ENCODE data around the gene CRIM1. TPM values are rescaled to one million over a fixed set of nuclear protein-coding genes. Genes with fewer than 3 reads are reported as not detected.

The CRIM1 gene
- total RNA-seq, 1 donor from 2014 or later = 246 TPM

- TF ChIP-seq CTCF (IDR thresholded peaks at IDR 0.05; ENCODE audit: unreplicated experiment) = peak; percentile 73
- no peak for DNase-seq (ENCODE audit: low spot score)
Measured at GRCh38 chr2:36351736-36352349, 3.7 kb upstream of the CRIM1 start.

GRCh38 chr2:36352701-36353100 lies 2.9 kb upstream of the CRIM1 start:
- TF ChIP-seq CTCF (IDR thresholded peaks at IDR 0.05; ENCODE audit: unreplicated experiment) = no peak
- Mint-ChIP-seq H3K9me3 (ENCODE audit: unreplicated experiment) (no peaks in the 10 kb centered on the region), H3K27me3 (ENCODE audit: unreplicated experiment) (peaks cover 21% of the 10 kb centered on the region), H3K27ac (ENCODE audit: unreplicated experiment) (no peak overlapping the region), H3K4me1 (ENCODE audit: unreplicated experiment) (peaks cover 39% of the 10 kb centered on the region), H3K4me3 (ENCODE audit: unreplicated experiment) (peak overlapping the region; percentile 3), H3K36me3 (ENCODE audit: low read depth, unreplicated experiment) (peaks cover 17% of the 10 kb centered on the region)
- no peak for DNase-seq (ENCODE audit: low spot score)

More at GRCh38 chr2:36351736-36352349, 3.7 kb upstream of the CRIM1 start:
- H3K4me1 Mint-ChIP-seq (ENCODE audit: unreplicated experiment) = peaks cover 31% of the 10 kb centered on the region
- no peak overlapping the region for H3K27ac Mint-ChIP-seq (ENCODE audit: unreplicated experiment)
- no peak overlapping the region for H3K4me3 Mint-ChIP-seq (ENCODE audit: unreplicated experiment)
- peaks cover 9% of the 10 kb centered on the region for H3K36me3 Mint-ChIP-seq (ENCODE audit: low read depth, unreplicated experiment)
- H3K27me3 Mint-ChIP-seq (ENCODE audit: unreplicated experiment) = peaks cover 13% of the 10 kb centered on the region
- no peaks in the 10 kb centered on the region for H3K9me3 Mint-ChIP-seq (ENCODE audit: unreplicated experiment)

- H3K9me3 Mint-ChIP-seq (ENCODE audit: unreplicated experiment) = no peaks in the 10 kb centered on the region
- peaks cover 35% of the 10 kb centered on the region for H3K36me3 Mint-ChIP-seq (ENCODE audit: low read depth, unreplicated experiment)
- H3K4me3 Mint-ChIP-seq (ENCODE audit: unreplicated experiment) = peak overlapping the region; percentile 95
- peaks cover 53% of the 10 kb centered on the region for H3K4me1 Mint-ChIP-seq (ENCODE audit: unreplicated experiment)
- no peak for TF ChIP-seq CTCF (IDR thresholded peaks at IDR 0.05; ENCODE audit: unreplicated experiment)
- H3K27me3 Mint-ChIP-seq (ENCODE audit: unreplicated experiment) = peaks cover 20% of the 10 kb centered on the region
- no peak for DNase-seq (ENCODE audit: low spot score)
- peak overlapping the region; percentile 67 for H3K27ac Mint-ChIP-seq (ENCODE audit: unreplicated experiment)
Measured at GRCh38 chr2:36354811-36355150, 797 bp upstream of the CRIM1 start.

GRCh38 chr2:36355890-36356297 lies 316 bp downstream of the CRIM1 start:
- Mint-ChIP-seq H3K36me3 (ENCODE audit: low read depth, unreplicated experiment) (peaks cover 46% of the 10 kb centered on the region), H3K9me3 (ENCODE audit: unreplicated experiment) (no peaks in the 10 kb centered on the region), H3K4me1 (ENCODE audit: unreplicated experiment) (peaks cover 63% of the 10 kb centered on the region), H3K27me3 (ENCODE audit: unreplicated experiment) (peaks cover 20% of the 10 kb centered on the region), H3K4me3 (ENCODE audit: unreplicated experiment) (no peak overlapping the region), H3K27ac (ENCODE audit: unreplicated experiment) (no peak overlapping the region)
- no peak for TF ChIP-seq CTCF (IDR thresholded peaks at IDR 0.05; ENCODE audit: unreplicated experiment)
- DNase-seq (ENCODE audit: low spot score) = no peak

- Mint-ChIP-seq H3K4me1 (ENCODE audit: unreplicated experiment) (peaks cover 64% of the 10 kb centered on the region), H3K27ac (ENCODE audit: unreplicated experiment) (no peak overlapping the region), H3K4me3 (ENCODE audit: unreplicated experiment) (peak overlapping the region; percentile 100), H3K36me3 (ENCODE audit: low read depth, unreplicated experiment) (peaks cover 51% of the 10 kb centered on the region), H3K27me3 (ENCODE audit: unreplicated experiment) (peaks cover 22% of the 10 kb centered on the region), H3K9me3 (ENCODE audit: unreplicated experiment) (no peaks in the 10 kb centered on the region)
- TF ChIP-seq CTCF (IDR thresholded peaks at IDR 0.05; ENCODE audit: unreplicated experiment) = no peak
- DNase-seq (ENCODE audit: low spot score) = peak; percentile 56
Measured at GRCh38 chr2:36356298-36356989, 866 bp downstream of the CRIM1 start.
